Skeletal muscle tissue (tissue), 4 donors: ENCODE data around the gene TTC32. TPM values are rescaled to one million over a fixed set of nuclear protein-coding genes. Genes with fewer than 3 reads are reported as not detected.
A peak's percentile ranks its signal among the peaks of the same experiment; 100 is the strongest.
"Not testable (repeated sequence)": the region's sequence is repeated elsewhere in the genome, so short reads cannot be mapped to it uniquely, and the experiment has no call there.

ENCODE experiments used
- H3K27ac ChIP-seq: one replicate; pipeline ENCODE4 v1.7.0; 2013; ENCODE audit warnings: mild to moderate bottlenecking, low read depth, low read length, inconsistent platforms
- H3K27me3 ChIP-seq, 3 donors: one replicate each; pipeline ENCODE4 v1.7.0; 2013; ENCODE audit warnings: low read length in 3 of 3; ENCODE audit not compliant: control insufficient read depth in 3 of 3, insufficient read depth in 3 of 3
- H3K36me3 ChIP-seq, 3 donors: one replicate each; pipeline ENCODE4 v1.7.0; 2013; ENCODE audit warnings: low read length in 3 of 3; ENCODE audit not compliant: control insufficient read depth in 3 of 3, insufficient read depth in 3 of 3
- H3K4me1 ChIP-seq, 3 donors: one replicate each; pipeline ENCODE4 v1.7.0; 2013; ENCODE audit warnings: low read length in 3 of 3, mild to moderate bottlenecking in 3 of 3; ENCODE audit not compliant: control insufficient read depth in 3 of 3, insufficient read depth in 3 of 3
- H3K4me3 ChIP-seq, 3 donors: one replicate each; pipeline ENCODE4 v1.7.0; 2013; ENCODE audit warnings: low read length in 3 of 3
- H3K9ac ChIP-seq, 3 donors: one replicate each; pipeline ENCODE4 v1.7.0; 2013; ENCODE audit warnings: low read length in 3 of 3, mild to moderate bottlenecking in 3 of 3, moderate library complexity in 2 of 3, low read depth in 1 of 3
- H3K9me3 ChIP-seq, 3 donors: one replicate each; pipeline ENCODE4 v1.7.0; 2013; ENCODE audit warnings: low read length in 3 of 3; ENCODE audit not compliant: control insufficient read depth in 3 of 3
- total RNA-seq: library from RNA; depleted of rRNA; stranded (reverse); fragments of >200 nt; gene quantifications from one replicate; pipeline ENCODE4 v1.2.3, GENCODE V29; 2014
- donor health status: Osteomylitis.

TTC32 gene
- total RNA-seq, 1 donor from 2014 or later = 2.6 TPM

GRCh38 chr2:19899985-19900930, 1.5 kb downstream of the TTC32 start:
- H3K4me3 ChIP-seq = peak overlapping the region; percentile 98 to 100 (median 99)
- H3K27me3 ChIP-seq = no peaks in the 10 kb centered on the region
- peak overlapping the region; percentile 98 for H3K27ac ChIP-seq
- H3K36me3 ChIP-seq = no peaks in the 10 kb centered on the region
- peak overlapping the region; percentile 91 to 100 (median 95) for H3K9ac ChIP-seq
- H3K9me3 ChIP-seq = no peaks in the 10 kb centered on the region
- peaks cover 23 to 33% (median 27%) of the 10 kb centered on the region in 3 donors for H3K4me1 ChIP-seq

DNA sequence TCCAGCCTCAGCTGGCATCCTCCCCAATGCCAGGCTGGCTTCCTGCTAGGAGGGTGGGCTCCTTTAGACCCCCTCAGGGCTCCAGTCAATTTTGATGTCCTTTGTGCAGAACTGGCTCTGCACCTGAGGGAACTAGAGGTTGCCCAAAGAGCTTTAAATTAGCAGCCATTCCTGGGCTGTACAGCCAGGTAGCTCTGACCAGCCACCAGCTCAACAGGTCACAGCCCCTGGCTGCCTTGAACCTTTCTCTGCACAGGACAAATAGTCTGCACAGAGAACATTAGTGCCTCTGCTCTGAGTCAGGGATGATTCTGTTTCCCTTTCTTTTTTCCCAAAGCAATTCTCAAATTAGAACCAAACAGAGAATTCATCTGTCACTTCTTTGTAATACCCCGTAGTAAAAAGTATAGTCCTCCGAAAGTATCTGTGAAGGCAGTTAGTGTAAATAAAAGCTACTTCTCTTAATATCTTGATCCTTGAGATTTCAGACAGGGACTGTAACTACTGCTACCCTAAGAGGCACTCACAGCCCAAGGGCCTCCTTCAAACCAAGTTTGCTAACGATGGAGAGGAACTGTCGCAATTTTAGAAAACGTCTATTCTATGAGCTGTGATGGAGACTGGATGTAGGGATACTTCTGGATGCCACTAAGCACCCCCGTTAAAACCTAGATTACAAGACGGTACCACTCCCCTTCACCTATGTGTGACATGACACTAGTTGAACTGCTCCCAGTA, 3.0 kb downstream of the TTC32 start:
- Histone ChIP-seq H3K4me1 (peaks cover 23 to 33% (median 27%) of the 10 kb centered on the region in 3 donors), H3K4me3 (no peak overlapping the region), H3K27ac (no peak overlapping the region), H3K27me3 (no peaks in the 10 kb centered on the region), H3K36me3 (no peaks in the 10 kb centered on the region), H3K9ac (peak overlapping the region in 1 of 3 donors; percentile 51), H3K9me3 (no peaks in the 10 kb centered on the region)

- H3K27ac ChIP-seq = no peak overlapping the region
- H3K9ac ChIP-seq = peak overlapping the region in 2 of 3 donors; percentile 33 to 59
- H3K36me3 ChIP-seq = no peaks in the 10 kb centered on the region
- no peak overlapping the region for H3K4me3 ChIP-seq
- H3K4me1 ChIP-seq = peaks cover 23 to 33% (median 27%) of the 10 kb centered on the region in 3 donors
- no peaks in the 10 kb centered on the region for H3K27me3 ChIP-seq
- H3K9me3 ChIP-seq = no peaks in the 10 kb centered on the region
Measured at GRCh38 chr2:19897623-19898245, 4.0 kb downstream of the TTC32 start.

DNA sequence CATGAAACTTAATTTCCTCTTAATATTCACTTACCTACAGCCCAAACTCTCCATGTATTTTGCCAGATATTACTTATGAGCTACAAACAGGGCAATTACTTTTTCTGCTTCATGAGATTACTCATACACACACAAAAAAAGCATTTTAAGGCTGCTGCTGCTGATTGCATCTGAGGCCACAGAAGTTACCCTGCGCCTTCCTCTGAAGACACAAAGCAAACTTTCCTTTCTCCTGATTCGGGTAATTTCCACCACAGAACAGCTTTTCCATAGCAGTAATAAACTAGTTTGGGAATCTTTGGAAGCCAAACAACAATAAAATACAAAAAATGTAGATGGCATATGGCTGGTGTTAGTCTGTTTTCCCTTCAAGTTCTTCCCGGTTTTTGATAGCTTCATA, 6.2 kb downstream of the TTC32 start:
- H3K36me3 ChIP-seq = no peaks in the 10 kb centered on the region
- H3K4me1 ChIP-seq = peaks cover 22 to 27% (median 22%) of the 10 kb centered on the region in 3 donors
- no peaks in the 10 kb centered on the region for H3K27me3 ChIP-seq
- H3K4me3 ChIP-seq = no peak overlapping the region
- no peak overlapping the region for H3K9ac ChIP-seq
- no peak overlapping the region for H3K27ac ChIP-seq
- H3K9me3 ChIP-seq = no peaks in the 10 kb centered on the region

DNA sequence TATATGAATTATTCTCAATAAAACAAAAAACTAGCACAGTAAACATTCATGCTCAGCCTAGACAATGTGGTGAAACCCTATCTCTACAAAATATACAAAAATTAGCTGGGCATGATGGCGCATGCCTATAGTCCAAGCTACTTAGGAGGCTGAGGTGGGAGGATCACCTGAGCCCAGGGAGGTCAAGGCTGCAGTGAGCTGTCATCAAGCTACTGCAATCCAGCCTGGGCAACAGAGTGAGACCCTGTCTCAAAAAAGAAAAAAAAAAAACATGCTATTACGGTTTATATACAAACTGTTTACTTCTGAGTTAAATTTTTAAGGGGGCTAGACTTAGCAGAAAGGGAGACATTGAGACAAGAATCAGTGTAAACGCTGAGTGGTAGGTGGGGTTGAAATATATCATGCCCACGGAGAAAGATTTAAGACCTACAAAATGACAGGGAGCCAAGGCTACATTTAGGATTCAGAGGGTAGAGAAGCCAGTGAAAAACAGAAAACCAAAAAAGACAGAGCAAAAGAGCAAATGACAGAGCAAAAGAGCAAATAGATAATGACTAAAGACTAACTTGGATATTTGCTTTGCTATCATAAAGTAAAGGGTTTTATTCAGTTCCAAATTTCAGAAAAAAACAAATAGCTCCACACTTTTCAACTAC, 7.5 kb downstream of the TTC32 start:
- Histone ChIP-seq H3K27ac (no peak overlapping the region), H3K9ac (no peak overlapping the region), H3K4me1 (peaks cover 16 to 24% (median 19%) of the 10 kb centered on the region in 3 donors), H3K9me3 (no peaks in the 10 kb centered on the region), H3K27me3 (no peaks in the 10 kb centered on the region), H3K4me3 (no peak overlapping the region), H3K36me3 (no peaks in the 10 kb centered on the region)

GRCh38 chr2:19893520-19894133, 8.2 kb downstream of the TTC32 start:
- Histone ChIP-seq H3K27ac (no peak overlapping the region), H3K4me3 (no peak overlapping the region), H3K36me3 (no peaks in the 10 kb centered on the region), H3K27me3 (no peaks in the 10 kb centered on the region), H3K9ac (no peak overlapping the region), H3K4me1 (peaks cover 14 to 24% (median 14%) of the 10 kb centered on the region in 3 donors), H3K9me3 (no peaks in the 10 kb centered on the region)

GRCh38 chr2:19891971-19892370, 9.8 kb downstream of the TTC32 start:
- H3K27ac ChIP-seq = not testable (repeated sequence)
- H3K4me1 ChIP-seq = peaks cover 0 to 14% (median 5%) of the 10 kb centered on the region in 3 donors

DNA sequence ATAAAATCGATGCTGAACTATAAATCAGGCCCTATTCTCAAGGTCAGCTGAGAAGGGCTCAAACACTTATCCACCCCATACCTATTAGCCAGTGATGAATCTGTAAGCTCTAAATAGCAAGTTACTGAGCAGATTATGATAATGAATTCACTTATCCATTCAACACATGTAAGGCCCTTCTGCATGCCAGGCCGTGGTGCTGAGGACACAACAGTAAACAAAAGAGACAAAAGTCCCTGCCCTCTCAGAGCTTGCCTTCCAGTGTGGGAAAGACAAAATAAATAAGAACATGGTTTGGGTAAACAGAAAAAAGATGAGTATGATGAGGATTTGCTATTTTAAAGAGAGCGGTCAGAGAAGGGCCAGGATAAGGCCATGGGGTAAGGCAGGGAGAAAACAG, 11.7 kb downstream of the TTC32 start:
- no peak overlapping the region for H3K27ac ChIP-seq
- H3K4me1 ChIP-seq = peaks cover 4 to 19% (median 8%) of the 10 kb centered on the region in 3 donors
- H3K27me3 ChIP-seq = no peaks in the 10 kb centered on the region
- H3K9me3 ChIP-seq = no peaks in the 10 kb centered on the region
- H3K36me3 ChIP-seq = no peaks in the 10 kb centered on the region
- H3K9ac ChIP-seq = no peak overlapping the region
- no peak overlapping the region for H3K4me3 ChIP-seq

More at GRCh38 chr2:19891971-19892370, 9.8 kb downstream of the TTC32 start:
- not testable (repeated sequence) for H3K9ac ChIP-seq, H3K27me3 ChIP-seq, H3K36me3 ChIP-seq, H3K4me3 ChIP-seq, H3K9me3 ChIP-seq

- Histone ChIP-seq H3K4me3 (no peak overlapping the region), H3K9me3 (no peaks in the 10 kb centered on the region), H3K4me1 (peaks cover 4 to 19% (median 8%) of the 10 kb centered on the region in 3 donors), H3K27me3 (peaks cover 0 to 3% (median 0%) of the 10 kb centered on the region in 3 donors), H3K36me3 (no peaks in the 10 kb centered on the region), H3K27ac (no peak overlapping the region), H3K9ac (no peak overlapping the region)
Measured at GRCh38 chr2:19888831-19889230, 13.0 kb downstream of the TTC32 start.
